Endodermal cell (in vitro differentiated cells): ENCODE data around the gene COL5A1. TPM values are rescaled to one million over a fixed set of nuclear protein-coding genes. Genes with fewer than 3 reads are reported as not detected.

Source experiments
- DNase-seq: peaks from one replicate; pipeline ENCODE4 v3.0.0-alpha.2; 2017
- H3K27ac ChIP-seq: 2 replicates; pipeline ENCODE4 v1.5.1; 2013; ENCODE audit warnings: mild to moderate bottlenecking, low read depth, low read length, moderate library complexity
- H3K27me3 ChIP-seq: 2 replicates; pipeline ENCODE4 v1.6.1; 2013; ENCODE audit warnings: mild to moderate bottlenecking, low read length, moderate library complexity; ENCODE audit not compliant: insufficient read depth, control insufficient read depth, poor library complexity, severe bottlenecking
- H3K36me3 ChIP-seq: 2 replicates; pipeline ENCODE4 v1.7.0; 2013; ENCODE audit warnings: mild to moderate bottlenecking, low read length, moderate library complexity; ENCODE audit not compliant: control insufficient read depth, insufficient read depth
- H3K4me1 ChIP-seq: one replicate; pipeline ENCODE4 v1.7.0; 2013; ENCODE audit warnings: low read length; ENCODE audit not compliant: control insufficient read depth, insufficient read depth
- H3K4me3 ChIP-seq: 2 replicates; pipeline ENCODE4 v1.5.1; 2013; ENCODE audit warnings: mild to moderate bottlenecking, low read length, moderate library complexity
- H3K9ac ChIP-seq: 2 replicates; pipeline ENCODE4 v1.6.1; 2013; ENCODE audit warnings: mild to moderate bottlenecking, low read length, moderate library complexity; ENCODE audit not compliant: poor library complexity, severe bottlenecking; ENCODE audit errors: extremely low read depth
- H3K9me3 ChIP-seq: 2 replicates; pipeline ENCODE4 v1.6.1; 2013; ENCODE audit warnings: mild to moderate bottlenecking, low read length, moderate library complexity; ENCODE audit not compliant: control insufficient read depth
- H3K27ac Mint-ChIP-seq: 2 replicates; pipeline ENCODE4 v1.8.0; 2020; ENCODE audit warnings: mixed read lengths
- H3K27me3 Mint-ChIP-seq: 2 replicates; pipeline ENCODE4 v1.8.0; 2021; ENCODE audit warnings: mild to moderate bottlenecking, mixed read lengths; ENCODE audit not compliant: insufficient read depth
- H3K36me3 Mint-ChIP-seq: 2 replicates; pipeline ENCODE4 v1.8.0; 2020; ENCODE audit warnings: low read depth, mixed read lengths
- H3K4me1 Mint-ChIP-seq: 2 replicates; pipeline ENCODE4 v1.8.0; 2020; ENCODE audit warnings: mixed read lengths
- H3K4me3 Mint-ChIP-seq: 2 replicates; pipeline ENCODE4 v1.8.0; 2020; ENCODE audit warnings: mild to moderate bottlenecking, moderate library complexity, mixed read lengths
- H3K9me3 Mint-ChIP-seq: 2 replicates; pipeline ENCODE4 v1.8.0; 2020; ENCODE audit warnings: mild to moderate bottlenecking, mixed read lengths
- CTCF ChIP-seq: fragments of 200-600 bp; sonication (generic); conservative IDR thresholded peaks from 2 replicates; pipeline ENCODE4 v1.5.0; 2021; ENCODE audit warnings: antibody characterized with exemption, mild to moderate bottlenecking
- WGBS, 2 experiments: methylation state at CpG; one replicate each; pipeline versions ENCODE4 v1.1.5 to v1.1.7; 2013; ENCODE audit warnings: missing lambda C conversion rate in 2 of 2, mixed read lengths in 1 of 2; ENCODE audit not compliant: insufficient coverage in 1 of 2, insufficient read length in 1 of 2; 5-methylcytosine and 5-hydroxymethylcytosine counted together
- total RNA-seq, 2 donors: library from RNA; stranded (reverse); fragmentation: NEBNext Ultra II Directional in 1 of 2; extraction: Animal tissue kit (Norgen Biotek cat#: 25700) in 1 of 2; gene quantifications; 2 replicates in 1 of 2; 3 replicates in 1 of 2; pipeline ENCODE4 v1.2.1, GENCODE V29; 2021

COL5A1 gene
- total RNA-seq, 2 donors from 2014 or later, result 65.3 to 76.6 TPM

- Histone ChIP-seq H3K9ac (no peak overlapping the region), H3K27ac (no peak overlapping the region), H3K4me1 (no peaks in the 10 kb centered on the region), H3K4me3 (no peak overlapping the region), H3K9me3 (no peaks in the 10 kb centered on the region), H3K36me3 (peaks cover 12% of the 10 kb centered on the region), H3K27me3 (no peaks in the 10 kb centered on the region)
- Mint-ChIP-seq H3K4me3 (no peak overlapping the region), H3K27me3 (no peaks in the 10 kb centered on the region), H3K27ac (no peak overlapping the region), H3K36me3 (peaks cover 24% of the 10 kb centered on the region), H3K9me3 (no peaks in the 10 kb centered on the region), H3K4me1 (no peaks in the 10 kb centered on the region)
- no peak for DNase-seq
- 90 to 94% methylated on average over 20 to 29 of the region's 29 CpGs for WGBS, 2 experiments
- TF ChIP-seq CTCF, result no peak
Measured at GRCh38 chr9:134728021-134728795, 86.6 kb downstream of the COL5A1 start.

DNA sequence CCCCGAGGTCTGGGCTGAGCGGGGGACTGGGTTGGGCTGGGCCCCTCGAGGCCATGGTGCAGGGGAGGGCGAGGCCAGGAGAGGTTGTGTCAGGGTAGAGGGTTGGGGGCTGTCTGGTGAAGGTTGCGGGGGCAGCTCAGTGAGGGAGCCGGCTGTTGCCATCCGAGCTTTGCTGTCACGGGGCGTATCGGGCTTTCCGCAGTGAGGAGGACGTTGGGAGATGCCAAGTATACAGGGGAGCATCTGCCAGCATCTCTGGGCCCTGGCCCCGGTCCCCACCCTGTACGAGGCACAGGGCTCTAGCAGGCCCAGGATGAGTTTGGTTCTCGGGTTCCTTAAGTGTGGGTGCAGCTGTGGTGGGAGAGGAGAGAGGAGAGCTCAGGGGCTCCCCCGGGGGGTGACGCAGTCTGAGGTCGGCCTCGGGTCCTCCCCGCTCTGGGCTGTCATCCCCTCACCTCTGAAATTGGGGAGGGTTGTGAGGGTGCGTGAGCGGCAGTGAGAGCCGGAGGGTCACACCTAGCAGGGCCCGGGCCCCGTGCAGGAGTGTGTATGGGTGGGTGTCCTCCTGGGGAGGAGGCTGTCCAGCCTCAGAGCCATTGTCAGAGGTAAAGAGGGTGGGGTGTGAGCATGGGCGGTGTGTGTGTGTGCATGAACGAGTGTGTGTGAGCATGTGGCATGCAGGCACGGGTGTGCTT, 87.3 kb downstream of the COL5A1 start:
- no peak overlapping the region for H3K4me3 ChIP-seq
- H3K27me3 ChIP-seq, result no peaks in the 10 kb centered on the region
- no peak for TF ChIP-seq CTCF
- H3K4me1 ChIP-seq, result no peaks in the 10 kb centered on the region
- H3K36me3 ChIP-seq, result peaks cover 12% of the 10 kb centered on the region
- H3K4me1 Mint-ChIP-seq, result no peaks in the 10 kb centered on the region
- H3K27ac Mint-ChIP-seq, result no peak overlapping the region
- 95 to 100% methylated on average over 2 to 28 of the region's 28 CpGs for WGBS, 2 experiments
- no peak overlapping the region for H3K4me3 Mint-ChIP-seq
- no peak overlapping the region for H3K9ac ChIP-seq
- DNase-seq, result no peak
- H3K9me3 Mint-ChIP-seq, result no peaks in the 10 kb centered on the region
- no peaks in the 10 kb centered on the region for H3K27me3 Mint-ChIP-seq
- peaks cover 24% of the 10 kb centered on the region for H3K36me3 Mint-ChIP-seq
- no peaks in the 10 kb centered on the region for H3K9me3 ChIP-seq
- no peak overlapping the region for H3K27ac ChIP-seq

- no peak overlapping the region for H3K4me3 ChIP-seq
- Mint-ChIP-seq H3K27ac (no peak overlapping the region), H3K4me1 (no peaks in the 10 kb centered on the region), H3K27me3 (no peaks in the 10 kb centered on the region), H3K9me3 (no peaks in the 10 kb centered on the region), H3K4me3 (no peak overlapping the region), H3K36me3 (peaks cover 24% of the 10 kb centered on the region)
- DNase-seq, result no peak
- no peak for TF ChIP-seq CTCF
- no peaks in the 10 kb centered on the region for H3K4me1 ChIP-seq
- no peak overlapping the region for H3K27ac ChIP-seq
- peaks cover 12% of the 10 kb centered on the region for H3K36me3 ChIP-seq
- no peaks in the 10 kb centered on the region for H3K27me3 ChIP-seq
- H3K9me3 ChIP-seq, result no peaks in the 10 kb centered on the region
- H3K9ac ChIP-seq, result no peak overlapping the region
- WGBS, 2 experiments, result 92 to 97% methylated on average over 21 to 23 of the region's 23 CpGs
Measured at GRCh38 chr9:134730011-134730760, 88.6 kb downstream of the COL5A1 start.
